Measurements from ENCODE around the gene GIGYF2. TPM values are rescaled to one million over a fixed set of nuclear protein-coding genes. Genes with fewer than 3 reads are reported as not detected.

The GIGYF2 gene
- total and polyA plus RNA-seq, 11 donors: 25.3 to 78.1 (median 56.5) TPM

DNA sequence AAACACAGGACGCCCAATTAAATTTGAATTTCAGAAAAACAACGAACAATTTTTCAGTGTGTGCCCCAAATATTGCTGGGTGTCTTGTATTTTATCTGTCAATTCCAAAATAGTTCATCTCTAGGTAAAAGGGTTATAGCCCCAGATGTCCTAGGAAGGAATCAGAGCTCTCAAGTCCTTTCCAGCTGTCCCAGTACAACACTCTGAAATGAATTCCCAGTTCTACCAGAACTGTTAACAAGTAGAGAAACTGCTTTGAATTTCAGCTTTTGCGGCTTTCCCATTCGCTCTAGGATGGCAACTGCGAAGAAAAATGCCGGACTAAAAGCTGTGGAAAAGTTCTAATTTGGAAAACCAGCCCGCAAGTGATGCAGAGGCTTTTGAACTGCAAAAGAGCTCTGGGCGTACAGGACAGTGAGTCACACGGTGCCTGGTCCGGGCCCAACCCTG lies 497 bp upstream of the GIGYF2 start:
- H3K9me3 ChIP-seq: no peaks in the 10 kb centered on the region
- peaks cover 2 to 44% (median 33%) of the 10 kb centered on the region in 12 donors for H3K4me1 ChIP-seq
- intact Hi-C loops (cut with DNase I): loop anchor here in 1 of 10 donors (5.0 kb wide), 1 partner anchor 556 kb away; the partner anchor contains the start of gene ATG16L1
- 40 to 54% (median 46%) methylated on average over 9 to 10 of the region's 10 CpGs for WGBS, 4 donors
- TF ChIP-seq, protein P1, sequence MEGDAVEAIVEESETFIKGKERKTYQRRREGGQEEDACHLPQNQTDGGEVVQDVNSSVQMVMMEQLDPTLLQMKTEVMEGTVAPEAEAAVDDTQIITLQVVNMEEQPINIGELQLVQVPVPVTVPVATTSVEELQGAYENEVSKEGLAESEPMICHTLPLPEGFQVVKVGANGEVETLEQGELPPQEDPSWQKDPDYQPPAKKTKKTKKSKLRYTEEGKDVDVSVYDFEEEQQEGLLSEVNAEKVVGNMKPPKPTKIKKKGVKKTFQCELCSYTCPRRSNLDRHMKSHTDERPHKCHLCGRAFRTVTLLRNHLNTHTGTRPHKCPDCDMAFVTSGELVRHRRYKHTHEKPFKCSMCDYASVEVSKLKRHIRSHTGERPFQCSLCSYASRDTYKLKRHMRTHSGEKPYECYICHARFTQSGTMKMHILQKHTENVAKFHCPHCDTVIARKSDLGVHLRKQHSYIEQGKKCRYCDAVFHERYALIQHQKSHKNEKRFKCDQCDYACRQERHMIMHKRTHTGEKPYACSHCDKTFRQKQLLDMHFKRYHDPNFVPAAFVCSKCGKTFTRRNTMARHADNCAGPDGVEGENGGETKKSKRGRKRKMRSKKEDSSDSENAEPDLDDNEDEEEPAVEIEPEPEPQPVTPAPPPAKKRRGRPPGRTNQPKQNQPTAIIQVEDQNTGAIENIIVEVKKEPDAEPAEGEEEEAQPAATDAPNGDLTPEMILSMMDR (IDR thresholded peaks at IDR 0.05): no peak
- no peak for TF ChIP-seq POLR2A (IDR thresholded peaks at IDR 0.05)
- no peaks in the 10 kb centered on the region for H3K36me3 ChIP-seq
- no peaks in the 10 kb centered on the region for H3K27me3 ChIP-seq
- DNase-seq (peak in 1 of 5 donors; percentile 4), ATAC-seq (no peak)
- H3K27ac ChIP-seq: peak overlapping the region; percentile 22 to 98 (median 92)
- peak overlapping the region; percentile 22 to 99 (median 94) for H3K4me3 ChIP-seq

DNA sequence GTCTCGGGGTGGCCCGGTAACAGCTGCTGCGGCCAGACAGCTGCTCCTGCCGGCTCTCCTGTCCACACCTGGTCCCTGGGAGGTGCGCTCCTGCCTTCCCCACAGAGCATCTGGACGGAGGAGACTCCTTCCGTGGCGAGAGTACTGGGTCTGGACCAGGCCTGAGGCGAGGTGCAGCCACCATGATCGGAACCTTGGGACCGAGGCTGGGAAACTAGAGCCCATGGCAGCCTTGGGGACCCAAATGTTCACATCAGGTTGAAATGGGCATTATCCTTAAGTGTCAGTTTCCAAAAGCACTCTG lies 628 bp downstream of the GIGYF2 start:
- no peak for DNase-seq
- no peaks in the 10 kb centered on the region for H3K9me3 ChIP-seq
- H3K4me3 ChIP-seq: peak overlapping the region; percentile 55 to 99 (median 94)
- H3K27me3 ChIP-seq: no peaks in the 10 kb centered on the region
- ATAC-seq: peak in 2 of 4 donors; percentile 3 to 23
- WGBS, 4 donors: 0 to 1% (median 1%) methylated on average over 6 to 11 of the region's 11 CpGs
- H3K4me1 ChIP-seq: peaks cover 2 to 49% (median 34%) of the 10 kb centered on the region in 12 donors
- TF ChIP-seq, protein P1 (IDR thresholded peaks at IDR 0.05): no peak
- TF ChIP-seq POLR2A (IDR thresholded peaks at IDR 0.05): no peak
- intact Hi-C loops (cut with DNase I): loop anchor here in 2 of 10 donors (2.0 to 5.0 kb wide), 2 partner anchors 41 to 555 kb away; partner anchors contain the start of gene ATG16L1 (in 1 of the 2)
- H3K27ac ChIP-seq: peak overlapping the region; percentile 73 to 98 (median 92)
- H3K36me3 ChIP-seq: peaks cover 0 to 3% (median 0%) of the 10 kb centered on the region in 9 donors

DNA sequence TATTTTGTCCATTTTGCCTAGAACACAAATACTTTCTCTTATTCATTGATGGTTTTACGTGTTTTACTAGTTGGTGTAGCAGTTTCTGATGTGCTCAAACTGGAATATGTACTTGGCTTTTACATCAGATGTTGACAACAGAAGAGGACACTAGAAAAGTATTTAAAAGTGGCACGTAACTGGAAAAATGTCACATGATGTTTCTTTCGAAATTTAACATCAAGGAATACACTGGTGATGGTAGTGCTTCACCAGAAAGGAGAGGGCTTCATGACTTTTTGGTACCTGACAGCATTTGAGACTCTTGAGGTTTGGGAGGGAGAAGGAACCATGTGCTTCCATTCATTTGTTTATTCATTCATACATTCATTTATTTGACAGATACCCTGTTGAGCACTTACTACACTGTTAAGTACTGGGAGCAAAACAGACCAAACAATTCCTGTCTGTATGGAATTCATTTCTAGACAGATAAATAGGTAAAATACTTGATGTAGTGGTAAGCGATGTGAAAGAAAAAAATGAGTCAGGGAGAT lies 1.5 kb downstream of the GIGYF2 start:
- TF ChIP-seq, protein P1 (IDR thresholded peaks at IDR 0.05): no peak
- TF ChIP-seq POLR2A (IDR thresholded peaks at IDR 0.05): no peak
- no peak for ATAC-seq
- H3K27ac ChIP-seq: peak overlapping the region in 2 of 12 donors; percentile 96 to 98

DNA sequence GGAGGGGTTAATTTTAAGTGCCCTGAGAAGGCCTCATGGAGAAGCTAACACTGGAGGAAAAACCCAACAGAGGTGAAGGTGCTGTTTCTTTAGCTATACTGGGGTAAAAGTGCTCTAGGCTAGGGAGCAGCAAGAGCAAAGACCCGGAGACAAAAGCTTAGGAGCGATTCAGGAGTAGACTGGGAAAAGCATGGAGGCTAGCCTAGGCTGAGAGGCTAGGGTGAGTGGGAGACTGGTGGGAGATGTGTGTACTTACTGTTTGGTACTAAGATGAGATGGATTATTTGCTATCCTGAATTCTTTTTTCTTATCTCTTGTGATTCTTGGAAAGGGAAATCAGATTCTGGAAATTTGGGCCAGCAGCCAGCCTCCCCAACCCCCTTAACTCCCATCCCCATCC lies 2.0 kb downstream of the GIGYF2 start:
- intact Hi-C loops (cut with DNase I): loop anchor here in 2 of 10 donors (2.0 to 5.0 kb wide), 2 partner anchors 40 to 553 kb away; partner anchors contain the start of gene ATG16L1 (in 1 of the 2)
- TF ChIP-seq POLR2A (IDR thresholded peaks at IDR 0.05): no peak
- TF ChIP-seq, protein P1 (IDR thresholded peaks at IDR 0.05): no peak

More for the DNA sequence above, 1.5 kb downstream of the GIGYF2 start:
- WGBS, 4 donors: 52 to 58% (median 54%) methylated on average over 4 of the region's 4 CpGs
- Histone ChIP-seq H3K9me3 (no peaks in the 10 kb centered on the region), H3K4me1 (peaks cover 2 to 50% (median 34%) of the 10 kb centered on the region in 12 donors), H3K27me3 (no peaks in the 10 kb centered on the region), H3K4me3 (peak overlapping the region in 11 of 12 donors; percentile 55 to 99 (median 94)), H3K36me3 (peaks cover 0 to 11% (median 3%) of the 10 kb centered on the region in 9 donors)
- no peak for DNase-seq
- intact Hi-C loops (cut with DNase I): loop anchor here in 2 of 10 donors (2.0 to 5.0 kb wide), 2 partner anchors 40 to 554 kb away; partner anchors contain the start of gene ATG16L1 (in 1 of the 2)

More for the DNA sequence above, 2.0 kb downstream of the GIGYF2 start:
- no peaks in the 10 kb centered on the region for H3K27me3 ChIP-seq
- H3K4me1 ChIP-seq: peaks cover 2 to 50% (median 34%) of the 10 kb centered on the region in 12 donors
- no peak for ATAC-seq
- peak overlapping the region in 7 of 12 donors; percentile 70 to 99 (median 96) for H3K4me3 ChIP-seq
- DNase-seq: no peak
- 63 to 71% (median 65%) methylated on average over 2 of the region's 2 CpGs for WGBS, 4 donors
- H3K9me3 ChIP-seq: no peaks in the 10 kb centered on the region
- peaks cover 0 to 15% (median 8%) of the 10 kb centered on the region in 9 donors for H3K36me3 ChIP-seq
- no peak overlapping the region for H3K27ac ChIP-seq

All from heart left ventricle (tissue), 16 donors.